ENCODE data around the gene SRF.

- TF ChIP-seq CTCF (IDR thresholded peaks at IDR 0.05) (no peak), POLR2A (IDR thresholded peaks at IDR 0.05) (no peak), POLR2AphosphoS5 (IDR thresholded peaks at IDR 0.05) (no peak), EP300 (IDR thresholded peaks at IDR 0.05; ENCODE audit: low read depth) (no peak)
These were observed 32.8 kb upstream of the SRF start for GRCh38 chr6:43138267-43138666.
